ENCODE measurements around the gene PLEKHH1. TPM values are rescaled to one million over a fixed set of nuclear protein-coding genes. Genes with fewer than 3 reads are reported as not detected.

Gene PLEKHH1
- total RNA-seq, 2 donors from 2014 or later = 59.9 to 61.1 TPM

DNA sequence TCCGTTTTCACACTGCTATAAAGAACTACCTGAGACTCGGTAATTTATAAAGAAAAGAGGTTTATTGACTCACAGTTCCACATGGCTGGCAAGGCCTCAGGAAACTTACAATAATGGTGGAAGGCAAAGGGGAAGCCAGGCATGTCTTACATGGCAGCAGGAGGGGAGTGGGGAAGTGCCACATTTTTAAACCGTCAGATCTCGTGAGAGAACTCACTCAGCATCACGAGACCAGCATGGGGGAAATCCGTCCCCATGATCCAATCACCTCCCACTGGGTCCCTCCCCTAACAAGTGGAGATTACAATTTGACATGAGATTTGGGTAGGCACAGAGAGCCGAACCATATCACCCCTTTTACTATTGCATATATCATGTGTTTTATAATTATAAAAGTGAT is 69.0 kb downstream of the PLEKHH1 start:
- H3K4me1 ChIP-seq (ENCODE audit: control insufficient read depth, insufficient read depth, low read length) = no peaks in the 10 kb centered on the region

DNA sequence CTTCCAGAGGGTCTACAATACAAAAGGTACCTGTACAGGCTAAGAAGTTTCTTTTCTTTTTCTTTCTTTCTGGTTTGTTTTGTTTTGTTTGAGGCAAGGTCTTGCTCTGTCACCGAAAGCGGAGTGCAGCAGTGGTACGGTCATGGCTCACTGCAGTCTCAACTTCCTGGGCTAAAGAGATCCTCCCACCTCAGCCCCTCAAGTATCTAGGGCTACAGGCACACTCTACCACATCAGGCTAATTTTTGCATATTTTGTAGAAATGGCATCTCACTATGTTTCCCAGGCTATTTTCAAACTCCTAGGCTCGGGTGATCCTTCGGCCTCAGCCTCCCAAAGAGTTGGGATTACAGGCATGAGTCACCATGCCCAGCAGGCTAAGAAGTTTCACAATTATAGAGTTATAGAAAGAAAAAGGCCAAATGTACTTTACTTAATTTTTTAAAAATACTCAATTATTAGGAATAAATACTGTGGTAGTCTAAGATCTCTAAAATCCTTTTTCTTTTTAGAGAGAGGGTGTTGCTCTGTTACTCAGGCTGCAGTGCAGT is 70.0 kb downstream of the PLEKHH1 start:
- H3K4me3 Mint-ChIP-seq = no peak overlapping the region
- no peak overlapping the region for H3K27ac Mint-ChIP-seq
- no peaks in the 10 kb centered on the region for H3K27me3 ChIP-seq (ENCODE audit: control insufficient read depth, insufficient read depth, low read length, poor library complexity, severe bottlenecking)

More for the DNA sequence above, 69.0 kb downstream of the PLEKHH1 start:
- H3K27me3 ChIP-seq (ENCODE audit: control insufficient read depth, insufficient read depth, low read length, poor library complexity, severe bottlenecking) = no peaks in the 10 kb centered on the region
- no peak for DNase-seq
- WGBS, 2 experiments (ENCODE audit: insufficient coverage in 1 of 2, insufficient read length in 1 of 2) = 68 to 70% methylated on average over 4 to 6 of the region's 7 CpGs
- H3K9ac ChIP-seq (ENCODE audit: extremely low read depth, low read length, poor library complexity, severe bottlenecking) = no peak overlapping the region
- Mint-ChIP-seq H3K27me3 (ENCODE audit: insufficient read depth) (peaks cover 39% of the 10 kb centered on the region), H3K9me3 (peaks cover 7% of the 10 kb centered on the region), H3K27ac (no peak overlapping the region), H3K4me3 (no peak overlapping the region), H3K4me1 (peaks cover 9% of the 10 kb centered on the region), H3K36me3 (ENCODE audit: low read depth) (peaks cover 2% of the 10 kb centered on the region)
- no peaks in the 10 kb centered on the region for H3K9me3 ChIP-seq (ENCODE audit: control insufficient read depth, low read length)
- H3K27ac ChIP-seq (ENCODE audit: low read depth, low read length) = no peak overlapping the region
- TF ChIP-seq, protein P1, sequence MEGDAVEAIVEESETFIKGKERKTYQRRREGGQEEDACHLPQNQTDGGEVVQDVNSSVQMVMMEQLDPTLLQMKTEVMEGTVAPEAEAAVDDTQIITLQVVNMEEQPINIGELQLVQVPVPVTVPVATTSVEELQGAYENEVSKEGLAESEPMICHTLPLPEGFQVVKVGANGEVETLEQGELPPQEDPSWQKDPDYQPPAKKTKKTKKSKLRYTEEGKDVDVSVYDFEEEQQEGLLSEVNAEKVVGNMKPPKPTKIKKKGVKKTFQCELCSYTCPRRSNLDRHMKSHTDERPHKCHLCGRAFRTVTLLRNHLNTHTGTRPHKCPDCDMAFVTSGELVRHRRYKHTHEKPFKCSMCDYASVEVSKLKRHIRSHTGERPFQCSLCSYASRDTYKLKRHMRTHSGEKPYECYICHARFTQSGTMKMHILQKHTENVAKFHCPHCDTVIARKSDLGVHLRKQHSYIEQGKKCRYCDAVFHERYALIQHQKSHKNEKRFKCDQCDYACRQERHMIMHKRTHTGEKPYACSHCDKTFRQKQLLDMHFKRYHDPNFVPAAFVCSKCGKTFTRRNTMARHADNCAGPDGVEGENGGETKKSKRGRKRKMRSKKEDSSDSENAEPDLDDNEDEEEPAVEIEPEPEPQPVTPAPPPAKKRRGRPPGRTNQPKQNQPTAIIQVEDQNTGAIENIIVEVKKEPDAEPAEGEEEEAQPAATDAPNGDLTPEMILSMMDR (conservative IDR thresholded peaks at IDR 0.05) = no peak
- no peak overlapping the region for H3K4me3 ChIP-seq (ENCODE audit: low read length)
- H3K36me3 ChIP-seq (ENCODE audit: control insufficient read depth, insufficient read depth, low read length) = no peaks in the 10 kb centered on the region

DNA sequence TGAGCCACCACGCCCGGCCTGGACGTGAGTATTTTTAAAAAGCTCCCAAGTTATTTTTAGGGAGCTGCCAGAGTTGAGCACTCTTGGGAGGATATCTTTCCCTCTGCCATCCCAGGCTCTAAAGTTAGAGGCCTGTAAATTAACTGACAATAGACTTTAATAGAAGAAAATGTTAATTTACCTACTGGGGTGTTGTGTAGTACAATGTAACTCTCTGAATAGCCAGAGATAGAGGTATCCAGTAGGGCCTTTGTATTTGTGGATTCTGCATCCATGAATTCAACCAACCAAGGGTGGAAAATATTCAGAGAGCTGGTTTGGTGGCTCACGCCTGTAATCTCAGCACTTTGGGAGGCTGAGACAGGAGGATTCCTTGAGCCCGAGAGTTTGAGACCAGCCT is 74.6 kb downstream of the PLEKHH1 start:
- Mint-ChIP-seq H3K4me3 (no peak overlapping the region), H3K9me3 (no peaks in the 10 kb centered on the region), H3K27ac (no peak overlapping the region), H3K4me1 (no peaks in the 10 kb centered on the region), H3K36me3 (ENCODE audit: low read depth) (no peaks in the 10 kb centered on the region), H3K27me3 (ENCODE audit: insufficient read depth) (peaks cover 72% of the 10 kb centered on the region)
- Histone ChIP-seq H3K27ac (ENCODE audit: low read depth, low read length) (no peak overlapping the region), H3K4me3 (ENCODE audit: low read length) (no peak overlapping the region), H3K36me3 (ENCODE audit: control insufficient read depth, insufficient read depth, low read length) (no peaks in the 10 kb centered on the region), H3K4me1 (ENCODE audit: control insufficient read depth, insufficient read depth, low read length) (no peaks in the 10 kb centered on the region), H3K27me3 (ENCODE audit: control insufficient read depth, insufficient read depth, low read length, poor library complexity, severe bottlenecking) (peaks cover 11% of the 10 kb centered on the region), H3K9me3 (ENCODE audit: control insufficient read depth, low read length) (no peaks in the 10 kb centered on the region), H3K9ac (ENCODE audit: extremely low read depth, low read length, poor library complexity, severe bottlenecking) (no peak overlapping the region)
- TF ChIP-seq, protein P1 (conservative IDR thresholded peaks at IDR 0.05) = no peak
- no peak for DNase-seq
- WGBS, 2 experiments (ENCODE audit: insufficient coverage in 1 of 2, insufficient read length in 1 of 2) = 86 to 91% methylated on average over 5 of the region's 5 CpGs

More for the DNA sequence above, 70.0 kb downstream of the PLEKHH1 start:
- Mint-ChIP-seq H3K27me3 (ENCODE audit: insufficient read depth) (peaks cover 47% of the 10 kb centered on the region), H3K9me3 (peaks cover 7% of the 10 kb centered on the region), H3K4me1 (peaks cover 9% of the 10 kb centered on the region), H3K36me3 (ENCODE audit: low read depth) (peaks cover 2% of the 10 kb centered on the region)
- TF ChIP-seq, protein P1 (conservative IDR thresholded peaks at IDR 0.05) = no peak
- Histone ChIP-seq H3K4me1 (ENCODE audit: control insufficient read depth, insufficient read depth, low read length) (no peaks in the 10 kb centered on the region), H3K9ac (ENCODE audit: extremely low read depth, low read length, poor library complexity, severe bottlenecking) (no peak overlapping the region), H3K36me3 (ENCODE audit: control insufficient read depth, insufficient read depth, low read length) (no peaks in the 10 kb centered on the region), H3K9me3 (ENCODE audit: control insufficient read depth, low read length) (no peaks in the 10 kb centered on the region), H3K4me3 (ENCODE audit: low read length) (no peak overlapping the region), H3K27ac (ENCODE audit: low read depth, low read length) (no peak overlapping the region)
- no peak for DNase-seq
- WGBS, 2 experiments (ENCODE audit: insufficient coverage in 1 of 2, insufficient read length in 1 of 2) = 80% methylated on average over 5 of the region's 5 CpGs; no CpG with 5 or more reads in 1 of the 2 experiments
